Mammary epithelial cell (primary cell): ENCODE results near the gene WDFY1.

ENCODE experiments used
- EZH2 ChIP-seq: IDR thresholded peaks from 2 replicates; pipeline ENCODE4 v1.6.1; 2012; ENCODE audit warnings: low read length, inconsistent platforms, borderline replicate concordance
- TF ChIP-seq, protein P1 (sequence below), 2 donors: IDR thresholded peaks in 1 of 2; conservative IDR thresholded peaks in 1 of 2; 2 replicates each; pipeline ENCODE4 v1.5.1; 2011 to 2012; ENCODE audit warnings: inconsistent platforms in 2 of 2, low read length in 2 of 2, mild to moderate bottlenecking in 2 of 2, control low read depth in 1 of 2, low read depth in 1 of 2; ENCODE audit not compliant: insufficient read depth in 1 of 2; ENCODE audit errors: extremely low read depth in 1 of 2

DNA sequence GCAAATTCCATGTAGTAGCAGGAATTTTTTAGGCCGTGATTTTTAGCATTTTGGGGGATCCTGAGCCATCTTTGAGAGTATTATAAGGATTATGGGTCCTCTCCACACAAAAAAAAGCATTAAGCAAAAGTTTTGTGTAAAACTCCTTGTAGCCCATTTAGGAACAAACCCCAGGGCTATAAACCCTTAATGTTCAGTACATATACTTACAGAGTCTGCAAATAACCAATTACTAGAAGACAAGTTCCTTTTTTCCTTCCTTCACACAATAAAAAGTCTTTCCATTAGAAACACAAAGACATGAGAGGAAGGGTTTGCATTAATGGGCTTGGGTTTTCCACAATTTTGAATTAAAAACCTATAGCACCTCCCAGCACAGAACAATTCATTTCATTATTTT lies 44.6 kb downstream of the WDFY1 start:
- TF ChIP-seq, protein P1, sequence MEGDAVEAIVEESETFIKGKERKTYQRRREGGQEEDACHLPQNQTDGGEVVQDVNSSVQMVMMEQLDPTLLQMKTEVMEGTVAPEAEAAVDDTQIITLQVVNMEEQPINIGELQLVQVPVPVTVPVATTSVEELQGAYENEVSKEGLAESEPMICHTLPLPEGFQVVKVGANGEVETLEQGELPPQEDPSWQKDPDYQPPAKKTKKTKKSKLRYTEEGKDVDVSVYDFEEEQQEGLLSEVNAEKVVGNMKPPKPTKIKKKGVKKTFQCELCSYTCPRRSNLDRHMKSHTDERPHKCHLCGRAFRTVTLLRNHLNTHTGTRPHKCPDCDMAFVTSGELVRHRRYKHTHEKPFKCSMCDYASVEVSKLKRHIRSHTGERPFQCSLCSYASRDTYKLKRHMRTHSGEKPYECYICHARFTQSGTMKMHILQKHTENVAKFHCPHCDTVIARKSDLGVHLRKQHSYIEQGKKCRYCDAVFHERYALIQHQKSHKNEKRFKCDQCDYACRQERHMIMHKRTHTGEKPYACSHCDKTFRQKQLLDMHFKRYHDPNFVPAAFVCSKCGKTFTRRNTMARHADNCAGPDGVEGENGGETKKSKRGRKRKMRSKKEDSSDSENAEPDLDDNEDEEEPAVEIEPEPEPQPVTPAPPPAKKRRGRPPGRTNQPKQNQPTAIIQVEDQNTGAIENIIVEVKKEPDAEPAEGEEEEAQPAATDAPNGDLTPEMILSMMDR (conservative IDR thresholded peaks at IDR 0.05 in 1 of 2, IDR thresholded peaks at IDR 0.05 in 1 of 2; ENCODE audit: extremely low read depth in 1 of 2, insufficient read depth in 1 of 2, low read depth in 1 of 2, low read length in 2 of 2): no peak
- TF ChIP-seq EZH2: no peak
